ENCODE measurements around the gene ACACB. TPM values are rescaled to one million over a fixed set of nuclear protein-coding genes. Genes with fewer than 3 reads are reported as not detected.

The ACACB gene
- total RNA-seq, 1 experiment from 2014 or later = 1.0 TPM

DNA sequence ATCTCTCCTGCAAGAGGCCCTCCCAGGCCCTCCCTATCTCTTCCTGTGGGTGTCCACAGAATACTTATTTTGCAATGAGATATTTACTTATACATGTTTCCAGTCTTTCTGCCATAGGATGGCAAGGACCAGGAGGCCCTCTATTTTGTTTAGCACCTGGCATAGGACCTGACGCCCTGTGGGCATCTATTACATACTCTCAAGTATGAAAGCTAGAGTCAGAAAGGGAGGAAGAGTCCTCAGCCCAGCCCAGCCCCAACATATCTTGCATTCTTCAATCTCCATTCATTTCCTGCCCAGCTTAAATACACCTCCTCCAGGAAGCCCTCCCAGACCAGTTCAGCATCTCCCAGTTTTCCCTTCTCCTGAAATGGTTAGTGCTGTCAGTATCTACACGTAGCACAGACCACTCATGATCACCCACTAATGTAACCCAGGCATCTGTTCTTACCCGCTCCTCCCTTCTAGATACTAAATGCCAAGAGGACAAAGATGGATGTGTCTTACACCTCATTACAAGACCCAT, 185.3 kb downstream of the ACACB start:
- no peaks in the 10 kb centered on the region for H3K9me3 Mint-ChIP-seq (ENCODE audit: unreplicated experiment)
- intact Hi-C loops (cut with micrococcal nuclease) = no loop called here

DNA sequence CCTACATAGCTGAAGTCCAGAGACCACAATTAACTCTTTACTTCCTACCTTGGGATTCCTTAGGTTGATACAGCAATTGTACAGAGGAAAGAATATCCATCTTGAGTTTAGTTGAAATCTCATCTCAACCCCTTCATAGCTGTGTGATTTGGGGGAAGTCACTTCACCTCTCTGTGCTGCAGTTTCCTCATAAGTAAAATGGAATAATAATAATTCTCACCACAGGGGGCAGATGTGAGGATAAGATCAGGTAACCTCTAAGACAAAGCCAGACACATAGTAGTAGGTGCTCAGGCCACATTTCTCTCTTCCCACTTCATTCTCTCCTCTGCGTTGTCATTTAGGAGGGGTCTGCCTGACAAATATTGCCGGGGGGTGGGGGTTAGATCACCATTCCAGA, 186.0 kb downstream of the ACACB start:
- Mint-ChIP-seq H3K4me3 (ENCODE audit: unreplicated experiment) (no peak overlapping the region), H3K4me1 (ENCODE audit: insufficient read depth, unreplicated experiment) (peaks cover 10% of the 10 kb centered on the region), H3K27ac (ENCODE audit: low read depth, unreplicated experiment) (no peak overlapping the region), H3K27me3 (ENCODE audit: insufficient read depth, unreplicated experiment) (peaks cover 24% of the 10 kb centered on the region), H3K36me3 (ENCODE audit: insufficient read depth, unreplicated experiment) (no peaks in the 10 kb centered on the region), H3K9me3 (ENCODE audit: unreplicated experiment) (no peaks in the 10 kb centered on the region)
- BruUV-seq (replicated peaks) = no TSS peak
- ChIA-PET CTCF (interaction anchor here (0.7 to 2.6 kb wide), 10 partner anchors 12 to 92 kb away, joined by 3 to 7 read pairs (median 4); no protein-coding TSS in a partner anchor), POLR2A (no interaction called here)
- peak; percentile 30 for DNase-seq (ENCODE audit: unreplicated experiment)
- TF ChIP-seq, protein P1, sequence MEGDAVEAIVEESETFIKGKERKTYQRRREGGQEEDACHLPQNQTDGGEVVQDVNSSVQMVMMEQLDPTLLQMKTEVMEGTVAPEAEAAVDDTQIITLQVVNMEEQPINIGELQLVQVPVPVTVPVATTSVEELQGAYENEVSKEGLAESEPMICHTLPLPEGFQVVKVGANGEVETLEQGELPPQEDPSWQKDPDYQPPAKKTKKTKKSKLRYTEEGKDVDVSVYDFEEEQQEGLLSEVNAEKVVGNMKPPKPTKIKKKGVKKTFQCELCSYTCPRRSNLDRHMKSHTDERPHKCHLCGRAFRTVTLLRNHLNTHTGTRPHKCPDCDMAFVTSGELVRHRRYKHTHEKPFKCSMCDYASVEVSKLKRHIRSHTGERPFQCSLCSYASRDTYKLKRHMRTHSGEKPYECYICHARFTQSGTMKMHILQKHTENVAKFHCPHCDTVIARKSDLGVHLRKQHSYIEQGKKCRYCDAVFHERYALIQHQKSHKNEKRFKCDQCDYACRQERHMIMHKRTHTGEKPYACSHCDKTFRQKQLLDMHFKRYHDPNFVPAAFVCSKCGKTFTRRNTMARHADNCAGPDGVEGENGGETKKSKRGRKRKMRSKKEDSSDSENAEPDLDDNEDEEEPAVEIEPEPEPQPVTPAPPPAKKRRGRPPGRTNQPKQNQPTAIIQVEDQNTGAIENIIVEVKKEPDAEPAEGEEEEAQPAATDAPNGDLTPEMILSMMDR (IDR thresholded peaks at IDR 0.05; ENCODE audit: unreplicated experiment) = peak; percentile 10
- intact Hi-C loops (cut with micrococcal nuclease) = no loop called here

More for the DNA sequence above, 185.3 kb downstream of the ACACB start:
- Mint-ChIP-seq H3K4me1 (ENCODE audit: insufficient read depth, unreplicated experiment) (peaks cover 10% of the 10 kb centered on the region), H3K27ac (ENCODE audit: low read depth, unreplicated experiment) (no peak overlapping the region), H3K4me3 (ENCODE audit: unreplicated experiment) (no peak overlapping the region), H3K36me3 (ENCODE audit: insufficient read depth, unreplicated experiment) (no peaks in the 10 kb centered on the region), H3K27me3 (ENCODE audit: insufficient read depth, unreplicated experiment) (peaks cover 23% of the 10 kb centered on the region)
- DNase-seq (ENCODE audit: unreplicated experiment) = no peak
- ChIA-PET CTCF (interaction anchor here (0.8 to 2.6 kb wide), 8 partner anchors 11 to 92 kb away, joined by 3 to 7 read pairs (median 4); no protein-coding TSS in a partner anchor), POLR2A (interaction anchor here (0.6 to 0.7 kb wide), 2 partner anchors 23 to 178 kb away, joined by 4 read pairs; no protein-coding TSS in a partner anchor)
- TF ChIP-seq, protein P1 (IDR thresholded peaks at IDR 0.05; ENCODE audit: unreplicated experiment) = no peak
- BruUV-seq (replicated peaks) = no TSS peak

DNA sequence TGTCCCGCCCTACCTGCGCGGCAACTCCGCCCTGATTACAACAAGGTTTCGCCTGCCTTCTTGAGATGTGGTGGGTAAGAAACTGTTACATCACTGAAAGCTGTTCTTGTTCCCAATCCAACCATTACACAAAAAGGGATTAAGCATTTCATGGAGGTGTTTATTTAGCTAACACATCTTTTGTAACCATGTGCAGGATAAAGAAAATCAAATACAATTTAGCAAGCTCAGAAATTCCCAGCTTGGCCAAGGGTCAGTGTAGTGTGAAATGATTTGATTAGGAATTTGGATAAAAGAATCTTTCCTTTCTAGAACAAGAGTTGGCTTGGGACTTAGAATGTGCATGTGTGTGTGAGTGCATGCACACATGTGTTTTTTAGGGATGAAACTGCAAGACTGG, 186.4 kb downstream of the ACACB start:
- TF ChIP-seq, protein P1 (IDR thresholded peaks at IDR 0.05; ENCODE audit: unreplicated experiment) = no peak
- Mint-ChIP-seq H3K4me1 (ENCODE audit: insufficient read depth, unreplicated experiment) (peaks cover 10% of the 10 kb centered on the region), H3K27me3 (ENCODE audit: insufficient read depth, unreplicated experiment) (peaks cover 28% of the 10 kb centered on the region), H3K27ac (ENCODE audit: low read depth, unreplicated experiment) (no peak overlapping the region), H3K9me3 (ENCODE audit: unreplicated experiment) (no peaks in the 10 kb centered on the region), H3K4me3 (ENCODE audit: unreplicated experiment) (no peak overlapping the region), H3K36me3 (ENCODE audit: insufficient read depth, unreplicated experiment) (no peaks in the 10 kb centered on the region)
- ChIA-PET CTCF (interaction anchor here (0.7 to 2.6 kb wide), 6 partner anchors 29 to 86 kb away, joined by 3 to 7 read pairs (median 4); no protein-coding TSS in a partner anchor), POLR2A (no interaction called here)
- intact Hi-C loops (cut with micrococcal nuclease) = no loop called here
- no peak for DNase-seq (ENCODE audit: unreplicated experiment)
- BruUV-seq (replicated peaks) = no TSS peak

DNA sequence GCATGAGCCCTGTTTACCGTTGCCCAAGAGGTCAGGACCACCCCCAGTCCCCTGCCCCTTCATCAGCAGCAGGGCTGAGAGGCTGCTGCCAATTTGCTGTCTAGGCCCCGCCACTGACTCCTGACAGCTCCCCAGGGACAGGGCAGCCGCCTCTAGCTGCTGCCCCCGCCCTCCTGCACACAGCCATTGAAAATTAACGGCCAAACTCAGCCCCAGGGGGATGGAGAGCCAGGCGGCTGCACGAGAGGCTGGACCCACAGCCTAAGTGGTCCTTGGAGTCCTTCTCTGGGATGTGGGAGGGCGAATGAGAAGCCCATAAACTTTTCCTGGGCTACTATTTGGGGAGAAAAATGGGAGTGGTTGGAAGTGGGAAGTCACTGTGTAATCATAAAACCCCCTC, 188.1 kb downstream of the ACACB start:
- TF ChIP-seq, protein P1 (IDR thresholded peaks at IDR 0.05; ENCODE audit: unreplicated experiment) = no peak
- peaks cover 45% of the 10 kb centered on the region for H3K27me3 Mint-ChIP-seq (ENCODE audit: insufficient read depth, unreplicated experiment)
- CTCF ChIA-PET = interaction anchor here (0.6 to 2.6 kb wide), 2 partner anchors 40 to 82 kb away, joined by 4 to 7 read pairs; no protein-coding TSS in a partner anchor

More for the DNA sequence above, 188.1 kb downstream of the ACACB start:
- intact Hi-C loops (cut with micrococcal nuclease) = no loop called here
- Mint-ChIP-seq H3K9me3 (ENCODE audit: unreplicated experiment) (no peaks in the 10 kb centered on the region), H3K4me3 (ENCODE audit: unreplicated experiment) (no peak overlapping the region), H3K4me1 (ENCODE audit: insufficient read depth, unreplicated experiment) (peaks cover 10% of the 10 kb centered on the region), H3K36me3 (ENCODE audit: insufficient read depth, unreplicated experiment) (no peaks in the 10 kb centered on the region), H3K27ac (ENCODE audit: low read depth, unreplicated experiment) (no peak overlapping the region)
- no TSS peak for BruUV-seq (replicated peaks)
- no peak for DNase-seq (ENCODE audit: unreplicated experiment)
- POLR2A ChIA-PET = no interaction called here

Measured in MCF 10A (cell line).